Fibroblast of villous mesenchyme (primary cell): ENCODE measurements around the gene MYBPC3. TPM values are rescaled to one million over a fixed set of nuclear protein-coding genes. Genes with fewer than 3 reads are reported as not detected.

Experiments
- DNase-seq: peaks from one replicate; pipeline ENCODE4 v3.0.0-alpha.2; 2010; ENCODE audit warnings: low read depth
- H3K4me3 ChIP-seq: 2 replicates; pipeline ENCODE4 v1.5.1; 2011; ENCODE audit warnings: low read depth, mild to moderate bottlenecking, low read length
- total RNA-seq: library from RNA; depleted of rRNA; stranded (reverse); fragments of >200 nt; gene quantifications from 2 replicates; pipeline ENCODE4 v1.2.3, GENCODE V29; 2012
- TF ChIP-seq, protein P1 (sequence below): IDR thresholded peaks from 2 replicates; pipeline ENCODE4 v1.5.1; 2012; ENCODE audit warnings: low read depth, mild to moderate bottlenecking, low read length; ENCODE audit not compliant: insufficient read depth

Gene MYBPC3
- total RNA-seq, 1 donor = not detected

DNA sequence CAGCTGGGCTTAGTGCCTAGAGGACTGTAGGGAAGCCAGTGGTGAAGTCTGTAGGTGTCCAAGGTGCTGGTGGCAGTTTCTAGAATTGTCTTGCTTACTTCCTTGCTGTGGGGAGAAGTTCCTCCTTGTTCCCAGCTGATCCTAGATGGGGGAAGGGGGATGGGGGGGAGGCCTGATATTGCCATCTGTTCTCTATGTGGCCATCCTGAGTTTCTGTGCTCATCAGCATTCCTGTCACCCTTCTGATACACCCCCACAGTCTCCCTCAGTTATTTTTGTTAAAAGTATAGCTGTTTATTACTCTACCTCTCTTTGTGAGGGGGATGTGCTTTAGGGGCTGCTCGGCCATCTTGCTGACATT lies 46.0 kb downstream of the MYBPC3 start:
- DNase-seq = no peak
- H3K4me3 ChIP-seq = no peak overlapping the region
- TF ChIP-seq, protein P1, sequence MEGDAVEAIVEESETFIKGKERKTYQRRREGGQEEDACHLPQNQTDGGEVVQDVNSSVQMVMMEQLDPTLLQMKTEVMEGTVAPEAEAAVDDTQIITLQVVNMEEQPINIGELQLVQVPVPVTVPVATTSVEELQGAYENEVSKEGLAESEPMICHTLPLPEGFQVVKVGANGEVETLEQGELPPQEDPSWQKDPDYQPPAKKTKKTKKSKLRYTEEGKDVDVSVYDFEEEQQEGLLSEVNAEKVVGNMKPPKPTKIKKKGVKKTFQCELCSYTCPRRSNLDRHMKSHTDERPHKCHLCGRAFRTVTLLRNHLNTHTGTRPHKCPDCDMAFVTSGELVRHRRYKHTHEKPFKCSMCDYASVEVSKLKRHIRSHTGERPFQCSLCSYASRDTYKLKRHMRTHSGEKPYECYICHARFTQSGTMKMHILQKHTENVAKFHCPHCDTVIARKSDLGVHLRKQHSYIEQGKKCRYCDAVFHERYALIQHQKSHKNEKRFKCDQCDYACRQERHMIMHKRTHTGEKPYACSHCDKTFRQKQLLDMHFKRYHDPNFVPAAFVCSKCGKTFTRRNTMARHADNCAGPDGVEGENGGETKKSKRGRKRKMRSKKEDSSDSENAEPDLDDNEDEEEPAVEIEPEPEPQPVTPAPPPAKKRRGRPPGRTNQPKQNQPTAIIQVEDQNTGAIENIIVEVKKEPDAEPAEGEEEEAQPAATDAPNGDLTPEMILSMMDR = no peak

DNA sequence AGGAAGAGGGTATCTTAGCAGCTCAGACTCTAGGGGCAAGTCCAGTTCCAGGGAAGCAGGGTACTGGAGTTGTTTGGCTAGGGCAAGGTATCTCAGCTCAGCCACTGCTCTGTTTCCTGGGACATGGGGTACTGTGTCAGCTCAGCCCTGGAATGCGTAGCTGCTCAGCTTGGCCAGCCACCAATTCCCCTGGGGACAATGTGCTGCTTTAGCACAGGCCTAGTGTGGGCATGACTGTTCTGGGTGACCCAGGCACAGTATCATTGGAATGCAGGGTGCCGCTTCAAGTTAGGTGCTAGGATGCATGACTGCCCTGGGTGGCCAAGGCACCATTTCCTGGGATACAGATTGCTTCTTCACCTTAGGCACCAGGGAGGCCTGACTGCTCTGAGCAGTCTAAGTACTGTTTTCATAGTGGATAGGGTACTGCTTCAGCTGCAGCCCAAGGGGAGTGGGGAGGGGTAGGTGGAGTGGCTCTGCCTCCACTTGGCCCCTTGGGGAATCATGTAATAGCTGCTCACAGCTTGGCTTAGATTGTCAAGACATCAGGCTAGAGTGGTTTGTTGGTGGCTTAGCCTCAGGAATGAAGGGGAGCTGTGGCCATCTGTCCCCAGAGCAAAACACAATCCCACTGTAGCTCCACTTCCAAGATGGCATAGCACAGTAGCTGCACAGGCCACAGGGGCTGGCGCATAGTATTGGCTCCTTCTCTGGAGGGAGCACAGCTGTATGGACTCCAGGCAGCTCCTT lies 46.6 kb downstream of the MYBPC3 start:
- TF ChIP-seq, protein P1 = no peak
- DNase-seq = no peak
- H3K4me3 ChIP-seq = no peak overlapping the region

DNA sequence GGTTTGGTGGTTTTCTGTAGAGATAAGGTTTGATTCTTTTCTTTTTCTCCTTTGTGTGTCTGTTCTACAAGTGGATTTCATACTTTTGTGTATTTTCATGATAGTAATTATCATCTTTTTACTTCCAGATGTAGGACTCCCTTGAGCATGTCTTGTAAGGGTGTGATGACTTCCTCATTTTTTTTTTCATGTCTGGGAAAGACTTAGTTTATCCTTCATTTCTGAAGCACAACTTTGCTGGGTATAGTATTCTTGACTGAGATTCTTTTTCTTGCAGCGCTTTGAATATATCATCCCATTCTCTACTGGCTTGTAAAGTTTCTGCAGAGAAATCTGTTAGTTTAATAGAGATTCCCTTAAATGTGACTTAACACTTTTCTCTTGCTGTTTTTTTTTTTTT lies 49.6 kb downstream of the MYBPC3 start:
- TF ChIP-seq, protein P1 = no peak

DNA sequence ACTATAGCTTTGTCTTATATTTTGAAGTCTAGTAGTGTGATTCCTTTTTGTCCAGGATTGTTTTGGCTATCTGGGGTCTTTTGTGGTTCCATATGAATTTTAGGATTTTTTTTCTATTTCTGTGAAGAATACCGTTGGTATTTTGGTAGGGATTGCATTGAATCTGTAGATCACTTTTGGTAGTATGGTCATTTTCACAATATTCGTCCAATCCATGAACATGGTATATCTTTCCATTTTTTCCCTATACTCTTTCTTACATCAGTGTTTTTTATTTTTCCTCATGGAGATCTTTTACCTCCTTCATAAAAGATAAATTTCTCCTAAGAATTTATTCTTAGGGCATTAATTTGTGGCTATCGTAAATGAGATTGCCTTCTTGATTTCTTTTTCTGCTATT lies 53.4 kb downstream of the MYBPC3 start:
- no peak overlapping the region for H3K4me3 ChIP-seq
- TF ChIP-seq, protein P1 = no peak
- DNase-seq = no peak

More for the DNA sequence above, 49.6 kb downstream of the MYBPC3 start:
- DNase-seq = no peak
- no peak overlapping the region for H3K4me3 ChIP-seq

DNA sequence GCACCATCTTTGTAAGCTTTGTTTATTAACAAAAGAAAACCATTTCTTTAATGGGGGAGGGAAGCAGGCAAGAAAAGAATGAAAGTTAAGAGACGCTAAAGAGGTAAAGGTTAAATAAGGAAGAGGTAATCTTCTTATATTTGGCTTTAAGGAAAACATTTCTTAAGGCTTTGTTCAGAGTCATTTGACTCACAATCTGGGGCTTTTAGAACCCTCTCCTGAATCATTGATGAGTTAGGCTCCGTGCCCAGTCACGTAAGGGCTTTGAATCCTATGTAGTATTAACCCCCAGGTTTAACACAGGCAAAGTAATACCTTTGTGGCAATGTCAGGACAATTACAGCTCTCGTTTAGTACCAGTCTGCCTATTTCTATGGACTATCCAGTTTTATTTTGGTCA lies 56.5 kb downstream of the MYBPC3 start:
- no peak overlapping the region for H3K4me3 ChIP-seq
- no peak for DNase-seq
- TF ChIP-seq, protein P1 = no peak

DNA sequence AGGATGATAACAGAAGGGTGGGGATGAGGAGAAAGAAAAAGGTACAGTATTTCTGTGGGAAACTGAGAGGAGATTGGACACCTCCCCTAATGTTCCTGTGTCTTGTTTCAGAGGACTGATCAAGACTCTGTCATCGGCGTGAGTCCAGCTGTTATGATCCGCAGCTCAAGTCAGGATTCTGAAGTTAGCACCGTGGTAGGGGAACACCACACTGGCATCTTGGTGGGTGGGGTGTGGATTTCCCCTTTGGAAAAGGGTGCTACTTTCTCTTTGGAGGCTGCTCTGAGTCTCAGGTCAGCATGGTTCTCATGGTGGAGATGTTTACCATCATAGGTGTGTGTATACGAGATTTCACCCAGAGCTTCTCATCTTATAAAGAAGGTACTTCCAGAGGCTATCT lies 57.1 kb downstream of the MYBPC3 start:
- no peak for DNase-seq
- TF ChIP-seq, protein P1 = no peak
- no peak overlapping the region for H3K4me3 ChIP-seq

DNA sequence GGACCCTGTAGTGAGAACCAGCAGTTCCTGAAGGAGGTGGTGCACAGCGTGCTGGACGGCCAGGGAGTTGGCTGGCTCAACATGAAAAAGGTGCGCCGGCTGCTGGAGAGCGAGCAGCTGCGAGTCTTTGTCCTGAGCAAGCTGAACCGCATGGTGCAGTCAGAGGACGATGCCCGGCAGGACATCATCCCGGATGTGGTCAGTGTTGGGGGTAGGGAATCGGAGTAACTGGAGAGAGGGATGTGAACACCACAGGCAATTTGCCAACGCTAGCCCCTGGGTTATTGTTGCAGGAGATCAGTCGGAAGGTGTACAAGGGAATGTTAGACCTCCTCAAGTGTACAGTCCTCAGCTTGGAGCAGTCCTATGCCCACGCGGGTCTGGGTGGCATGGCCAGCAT lies 62.6 kb downstream of the MYBPC3 start:
- no peak overlapping the region for H3K4me3 ChIP-seq
- TF ChIP-seq, protein P1 = no peak
- no peak for DNase-seq
